ENCODE measurements around the gene SLC22A14.

The SLC22A14 gene

DNA sequence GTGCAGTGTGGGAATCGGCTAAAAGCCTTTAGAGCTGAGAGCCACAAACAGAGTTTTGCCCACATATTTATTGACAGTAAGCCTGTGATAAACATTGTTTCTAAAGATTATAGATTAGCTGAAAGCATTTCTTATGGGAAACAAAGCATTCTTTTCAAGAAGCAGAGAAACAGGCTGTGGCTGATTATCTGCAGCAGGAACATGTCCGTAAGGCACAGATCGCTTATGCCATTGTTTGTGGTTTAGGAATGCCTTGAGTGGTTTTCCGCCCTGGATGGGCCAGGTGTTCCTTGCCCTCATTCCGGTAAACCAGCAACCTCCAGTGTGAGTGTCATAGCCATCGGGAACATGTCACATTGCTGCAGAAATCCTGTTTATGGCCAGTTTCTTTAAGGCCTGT lies 76.9 kb downstream of the SLC22A14 start:
- no peaks in the 10 kb centered on the region; the same call in 1 of the 2 replicates for H3K36me3 ChIP-seq (ENCODE audit: control insufficient read depth, insufficient read depth, low read length)
- no peak overlapping the region for H3K4me3 ChIP-seq (replicated peaks; ENCODE audit: low read depth, low read length)
- no peak for DNase-seq (ENCODE audit: extremely low read depth, insufficient read length)
- TF ChIP-seq, protein P1, sequence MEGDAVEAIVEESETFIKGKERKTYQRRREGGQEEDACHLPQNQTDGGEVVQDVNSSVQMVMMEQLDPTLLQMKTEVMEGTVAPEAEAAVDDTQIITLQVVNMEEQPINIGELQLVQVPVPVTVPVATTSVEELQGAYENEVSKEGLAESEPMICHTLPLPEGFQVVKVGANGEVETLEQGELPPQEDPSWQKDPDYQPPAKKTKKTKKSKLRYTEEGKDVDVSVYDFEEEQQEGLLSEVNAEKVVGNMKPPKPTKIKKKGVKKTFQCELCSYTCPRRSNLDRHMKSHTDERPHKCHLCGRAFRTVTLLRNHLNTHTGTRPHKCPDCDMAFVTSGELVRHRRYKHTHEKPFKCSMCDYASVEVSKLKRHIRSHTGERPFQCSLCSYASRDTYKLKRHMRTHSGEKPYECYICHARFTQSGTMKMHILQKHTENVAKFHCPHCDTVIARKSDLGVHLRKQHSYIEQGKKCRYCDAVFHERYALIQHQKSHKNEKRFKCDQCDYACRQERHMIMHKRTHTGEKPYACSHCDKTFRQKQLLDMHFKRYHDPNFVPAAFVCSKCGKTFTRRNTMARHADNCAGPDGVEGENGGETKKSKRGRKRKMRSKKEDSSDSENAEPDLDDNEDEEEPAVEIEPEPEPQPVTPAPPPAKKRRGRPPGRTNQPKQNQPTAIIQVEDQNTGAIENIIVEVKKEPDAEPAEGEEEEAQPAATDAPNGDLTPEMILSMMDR (IDR thresholded peaks at IDR 0.05; ENCODE audit: insufficient read depth, low read length, poor library complexity, severe bottlenecking), result no peak
- H3K27me3 ChIP-seq (replicated peaks; ENCODE audit: control insufficient read depth, insufficient read depth, low read length), result no peaks in the 10 kb centered on the region

DNA sequence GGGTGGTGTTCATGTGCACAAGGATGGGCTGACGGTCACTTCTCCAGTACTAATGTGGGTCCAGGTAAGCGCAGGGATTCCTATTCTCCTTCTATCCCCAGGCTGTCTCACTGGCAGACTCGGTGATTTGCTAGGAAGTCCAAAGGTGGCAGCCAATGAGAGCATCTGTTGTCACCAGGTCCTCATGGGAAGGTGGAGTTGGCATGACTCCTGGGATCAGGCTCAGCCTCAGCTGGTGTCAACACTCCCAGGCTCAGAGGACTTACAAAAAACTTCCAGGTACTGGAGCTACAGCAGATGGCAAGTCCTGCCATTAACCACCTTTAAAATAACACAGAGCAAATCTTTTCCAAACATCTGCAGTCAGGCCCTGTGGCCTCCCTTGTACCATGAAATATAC lies 78.3 kb downstream of the SLC22A14 start:
- Histone ChIP-seq H3K4me3 (replicated peaks; ENCODE audit: low read depth, low read length) (no peak overlapping the region), H3K27me3 (replicated peaks; ENCODE audit: control insufficient read depth, insufficient read depth, low read length) (no peaks in the 10 kb centered on the region), H3K36me3 (ENCODE audit: control insufficient read depth, insufficient read depth, low read length) (no peaks in the 10 kb centered on the region; the same call in 1 of the 2 replicates)
- TF ChIP-seq, protein P1 (IDR thresholded peaks at IDR 0.05; ENCODE audit: insufficient read depth, low read length, poor library complexity, severe bottlenecking), result no peak
- no peak for DNase-seq (ENCODE audit: extremely low read depth, insufficient read length)

DNA sequence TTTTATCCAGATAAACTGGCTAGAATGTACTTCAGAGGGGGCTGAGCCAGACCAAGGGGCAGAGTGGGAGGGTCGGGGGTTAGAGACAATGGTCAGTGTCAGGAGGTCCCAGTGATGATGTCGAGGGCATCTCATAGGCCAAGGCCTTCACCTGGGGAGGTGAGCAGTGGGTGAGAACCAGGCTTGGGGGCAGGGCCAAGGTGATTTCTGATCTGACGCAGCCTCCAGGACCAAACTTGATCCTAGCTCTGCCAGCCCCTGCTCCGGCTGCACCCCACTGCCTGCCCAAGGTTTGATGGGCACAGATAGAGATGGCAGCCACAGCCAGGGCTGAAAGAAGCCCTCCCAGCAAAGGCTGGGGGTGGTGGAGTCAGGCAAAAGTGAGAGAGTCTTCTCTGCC lies 79.4 kb downstream of the SLC22A14 start:
- Histone ChIP-seq H3K36me3 (ENCODE audit: control insufficient read depth, insufficient read depth, low read length) (no peaks in the 10 kb centered on the region; the same call in 1 of the 2 replicates), H3K27me3 (replicated peaks; ENCODE audit: control insufficient read depth, insufficient read depth, low read length) (no peaks in the 10 kb centered on the region), H3K4me3 (replicated peaks; ENCODE audit: low read depth, low read length) (no peak overlapping the region)
- no peak for DNase-seq (ENCODE audit: extremely low read depth, insufficient read length)
- TF ChIP-seq, protein P1 (IDR thresholded peaks at IDR 0.05; ENCODE audit: insufficient read depth, low read length, poor library complexity, severe bottlenecking), result no peak

DNA sequence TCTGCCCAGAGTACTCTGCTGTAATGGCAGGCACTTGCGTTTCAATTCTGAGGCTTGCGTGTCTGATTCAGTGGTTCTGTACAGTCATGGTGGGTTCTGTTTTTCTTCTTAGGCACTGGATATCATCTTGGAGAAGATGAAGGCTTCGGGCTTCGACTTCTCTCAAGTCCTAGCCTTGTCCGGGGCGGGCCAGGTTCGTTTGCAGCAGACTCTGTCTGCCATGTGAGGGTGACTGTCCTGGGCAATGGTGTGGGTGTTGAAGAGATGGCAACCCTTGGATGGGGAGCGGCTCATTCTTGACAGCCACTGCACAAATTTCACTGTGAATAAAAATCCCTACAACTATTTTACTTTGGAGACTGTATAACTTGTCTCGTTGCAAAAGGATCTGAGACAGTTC lies 80.7 kb downstream of the SLC22A14 start:
- TF ChIP-seq, protein P1 (IDR thresholded peaks at IDR 0.05; ENCODE audit: insufficient read depth, low read length, poor library complexity, severe bottlenecking), result no peak
- H3K27me3 ChIP-seq (replicated peaks; ENCODE audit: control insufficient read depth, insufficient read depth, low read length), result no peaks in the 10 kb centered on the region
- no peaks in the 10 kb centered on the region; the same call in 1 of the 2 replicates for H3K36me3 ChIP-seq (ENCODE audit: control insufficient read depth, insufficient read depth, low read length)
- DNase-seq (ENCODE audit: extremely low read depth, insufficient read length), result no peak
- no peak overlapping the region for H3K4me3 ChIP-seq (replicated peaks; ENCODE audit: low read depth, low read length)

DNA sequence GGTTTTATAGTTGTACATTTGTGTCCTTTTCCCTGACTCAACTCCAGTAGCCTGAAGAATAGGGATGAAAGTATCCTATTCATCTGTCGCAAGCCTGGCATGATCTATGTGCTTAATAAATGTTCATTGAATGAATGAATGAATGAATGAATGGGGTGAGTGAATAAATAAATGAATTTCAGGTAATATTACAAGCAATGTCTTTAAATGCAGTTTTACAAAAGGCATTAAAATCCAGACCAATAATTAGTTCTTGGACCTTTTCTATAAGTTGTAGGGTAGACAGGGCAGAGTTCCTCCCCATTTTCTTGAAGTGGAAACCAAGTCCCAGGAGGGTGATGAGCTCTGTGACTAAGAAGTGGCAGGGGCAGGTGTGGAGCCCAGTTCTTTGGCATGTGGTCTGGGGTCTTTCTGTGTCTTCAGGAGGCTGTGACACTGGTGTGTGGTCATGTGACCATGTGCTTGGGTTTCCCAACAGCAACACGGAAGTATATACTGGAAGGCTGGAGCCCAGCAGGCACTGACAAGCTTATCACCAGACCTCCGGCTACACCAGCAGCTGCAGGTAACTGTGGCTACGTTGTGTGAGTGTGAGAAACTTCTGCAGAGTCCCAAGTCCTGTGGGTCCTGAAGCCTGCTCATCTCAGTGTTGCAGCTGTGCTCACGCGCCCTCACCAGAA lies 82.8 kb downstream of the SLC22A14 start:
- TF ChIP-seq, protein P1 (IDR thresholded peaks at IDR 0.05; ENCODE audit: insufficient read depth, low read length, poor library complexity, severe bottlenecking), result no peak
- Histone ChIP-seq H3K4me3 (replicated peaks; ENCODE audit: low read depth, low read length) (no peak overlapping the region), H3K27me3 (replicated peaks; ENCODE audit: control insufficient read depth, insufficient read depth, low read length) (no peaks in the 10 kb centered on the region), H3K36me3 (ENCODE audit: control insufficient read depth, insufficient read depth, low read length) (no peaks in the 10 kb centered on the region; the same call in 1 of the 2 replicates)
- no peak for DNase-seq (ENCODE audit: extremely low read depth, insufficient read length)
